IMR-90 (cell line): ENCODE data around the gene PRSS38.
"Not testable (repeated sequence)": the region's sequence is repeated elsewhere in the genome, so short reads cannot be mapped to it uniquely, and the experiment has no call there.

Source experiments
- BHLHE40 ChIP-seq: fragments of 150-350 bp; IDR thresholded peaks from 2 replicates; pipeline ENCODE4 v1.6.1; 2016; ENCODE audit warnings: mild to moderate bottlenecking, low read depth, low read length
- CTCF ChIP-seq: conservative IDR thresholded peaks from 2 replicates; pipeline ENCODE4 v1.5.1; 2012; ENCODE audit warnings: mild to moderate bottlenecking, low read depth, low read length, improper control_type of control experiment
- ELK1 ChIP-seq: fragments of 150-350 bp; IDR thresholded peaks from 2 replicates; pipeline ENCODE4 v1.6.1; 2016; ENCODE audit warnings: low read depth, mild to moderate bottlenecking, low read length, moderate library complexity, borderline replicate concordance
- FOS ChIP-seq: fragments of 150-350 bp; IDR thresholded peaks from 2 replicates; pipeline ENCODE4 v1.6.1; 2016; ENCODE audit warnings: low read depth, low read length
- POLR2A ChIP-seq: IDR thresholded peaks from 2 replicates; pipeline ENCODE4 v1.6.1; 2012; ENCODE audit warnings: mild to moderate bottlenecking, low read depth, low read length
- RAD21 ChIP-seq: IDR thresholded peaks from 2 replicates; pipeline ENCODE4 v1.6.1; 2012; ENCODE audit warnings: low read length, improper control_type of control experiment
- RCOR1 ChIP-seq: IDR thresholded peaks from 2 replicates; pipeline ENCODE4 v1.6.1; 2012; ENCODE audit warnings: mild to moderate bottlenecking, low read length, improper control_type of control experiment; ENCODE audit not compliant: insufficient replicate concordance

- TF ChIP-seq CTCF, ELK1, FOS, RAD21, RCOR1, POLR2A, BHLHE40: not testable (repeated sequence)
Measured at GRCh38 chr1:227877810-227878209, 62.3 kb downstream of the PRSS38 start.
